ENCODE results near the gene ADD1. TPM values are rescaled to one million over a fixed set of nuclear protein-coding genes. Genes with fewer than 3 reads are reported as not detected.

Gene ADD1
- polyA plus RNA-seq, 3 donors = 76.1 to 122 (median 103) TPM

DNA sequence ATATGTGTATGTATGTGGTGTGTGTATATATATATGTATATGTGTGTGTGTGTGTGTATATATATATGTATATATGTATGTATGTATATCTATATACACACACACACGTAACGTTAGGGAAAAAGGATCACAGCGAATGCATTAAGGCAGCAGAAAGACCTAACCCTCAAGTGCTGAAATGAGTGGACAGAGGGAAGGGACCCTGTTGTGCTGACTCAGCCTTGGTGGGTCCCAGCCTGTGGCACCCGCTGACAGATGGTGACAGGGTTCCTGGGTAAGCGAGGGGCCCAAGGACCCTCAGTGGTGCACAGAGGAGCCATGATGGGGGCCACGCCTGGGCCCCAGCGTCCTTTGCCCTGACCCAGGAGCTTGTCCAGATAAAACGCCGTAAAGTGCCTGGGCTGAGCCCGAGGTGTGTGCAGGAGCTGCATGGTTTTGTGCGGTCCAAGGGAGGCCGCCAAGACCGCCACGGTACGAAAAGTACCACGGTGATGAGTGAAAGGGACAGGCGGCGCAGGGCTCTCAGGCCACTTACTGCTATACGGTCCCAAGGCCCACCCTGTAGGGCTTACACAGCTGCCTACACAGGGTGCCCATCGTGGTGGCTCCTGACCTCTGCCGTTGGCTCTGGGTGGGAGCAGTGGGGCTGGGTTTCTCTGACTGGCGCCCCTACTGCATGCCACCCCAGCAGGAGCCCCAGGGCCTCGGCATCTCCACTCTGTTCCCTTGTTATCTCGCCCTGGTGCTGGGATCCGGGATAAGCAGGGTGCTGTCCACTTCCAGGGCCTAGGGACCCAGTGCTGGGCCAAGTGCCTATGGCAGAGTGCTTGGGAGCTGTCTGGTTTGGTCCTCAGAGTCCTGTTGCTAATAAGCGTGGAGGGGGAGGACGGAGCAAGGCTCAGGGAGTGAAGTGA lies 40.8 kb upstream of the ADD1 start:
- Mint-ChIP-seq H3K27me3 (ENCODE audit: low read depth in 3 of 3) (peaks cover 0 to 2% (median 2%) of the 10 kb centered on the region in 3 donors), H3K4me3 (peak overlapping the region in 1 of 2 donors; percentile 39), H3K4me1 (peaks cover 76% of the 10 kb centered on the region), H3K9me3 (no peaks in the 10 kb centered on the region), H3K36me3 (peaks cover 43 to 70% of the 10 kb centered on the region in 2 donors), H3K27ac (peak overlapping the region; percentile 90 to 98 (median 93))
- Histone ChIP-seq H3K36me3 (replicated peaks in 1 of 2; ENCODE audit: control insufficient read depth in 1 of 2, insufficient read depth in 2 of 2, low read length in 2 of 2) (peaks cover 46% of the 10 kb centered on the region in 2 donors), H3K4me3 (replicated peaks in 1 of 3; ENCODE audit: low read depth in 2 of 3, low read length in 3 of 3) (peak overlapping the region in 1 of 3 experiments; percentile 44), H2AFZ (ENCODE audit: insufficient read depth, low read depth, low read length, poor library complexity, severe bottlenecking) (no peak overlapping the region), H3K79me2 (ENCODE audit: insufficient read depth, low read length) (peaks cover 100% of the 10 kb centered on the region), H3K27me3 (ENCODE audit: control insufficient read depth in 2 of 2, insufficient read depth in 2 of 2, low read length in 2 of 2) (no peaks in the 10 kb centered on the region), H3K9ac (ENCODE audit: insufficient read depth, low read length, poor library complexity, severe bottlenecking) (peak overlapping the region; percentile 69), H3K9me3 (replicated peaks in 1 of 2; ENCODE audit: control insufficient read depth in 1 of 2, insufficient read depth in 1 of 2, low read length in 2 of 2) (no peaks in the 10 kb centered on the region), H3K4me2 (replicated peaks; ENCODE audit: extremely low read depth, low read length, poor library complexity, severe bottlenecking) (peak overlapping the region; percentile 65), H3K27ac (ENCODE audit: low read depth in 1 of 2, low read length in 2 of 2) (peak overlapping the region; percentile 74 to 97), H4K20me1 (ENCODE audit: insufficient read depth, low read length) (peaks cover 92% of the 10 kb centered on the region), H3K4me1 (ENCODE audit: control insufficient read depth in 1 of 2, insufficient read depth in 2 of 2, low read length in 2 of 2) (peaks cover 93 to 100% of the 10 kb centered on the region in 2 donors)
- TF ChIP-seq, protein P1, sequence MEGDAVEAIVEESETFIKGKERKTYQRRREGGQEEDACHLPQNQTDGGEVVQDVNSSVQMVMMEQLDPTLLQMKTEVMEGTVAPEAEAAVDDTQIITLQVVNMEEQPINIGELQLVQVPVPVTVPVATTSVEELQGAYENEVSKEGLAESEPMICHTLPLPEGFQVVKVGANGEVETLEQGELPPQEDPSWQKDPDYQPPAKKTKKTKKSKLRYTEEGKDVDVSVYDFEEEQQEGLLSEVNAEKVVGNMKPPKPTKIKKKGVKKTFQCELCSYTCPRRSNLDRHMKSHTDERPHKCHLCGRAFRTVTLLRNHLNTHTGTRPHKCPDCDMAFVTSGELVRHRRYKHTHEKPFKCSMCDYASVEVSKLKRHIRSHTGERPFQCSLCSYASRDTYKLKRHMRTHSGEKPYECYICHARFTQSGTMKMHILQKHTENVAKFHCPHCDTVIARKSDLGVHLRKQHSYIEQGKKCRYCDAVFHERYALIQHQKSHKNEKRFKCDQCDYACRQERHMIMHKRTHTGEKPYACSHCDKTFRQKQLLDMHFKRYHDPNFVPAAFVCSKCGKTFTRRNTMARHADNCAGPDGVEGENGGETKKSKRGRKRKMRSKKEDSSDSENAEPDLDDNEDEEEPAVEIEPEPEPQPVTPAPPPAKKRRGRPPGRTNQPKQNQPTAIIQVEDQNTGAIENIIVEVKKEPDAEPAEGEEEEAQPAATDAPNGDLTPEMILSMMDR (IDR thresholded peaks at IDR 0.05) = no peak
- intact Hi-C loops (cut with micrococcal nuclease) = no loop called here
- 93% methylated on average over 23 of the region's 27 CpGs for WGBS (ENCODE audit: insufficient coverage)
- no peak for DNase-seq

- WGBS (ENCODE audit: insufficient coverage) = 65% methylated on average over 19 of the region's 20 CpGs
- peak overlapping the region in 1 of 3 experiments; percentile 44 for H3K4me3 ChIP-seq (replicated peaks in 1 of 3; ENCODE audit: low read depth in 2 of 3, low read length in 3 of 3)
- H3K9me3 Mint-ChIP-seq = no peaks in the 10 kb centered on the region
- TF ChIP-seq, protein P1 (IDR thresholded peaks at IDR 0.05) = peak; percentile 45
- H3K4me1 ChIP-seq (ENCODE audit: control insufficient read depth in 1 of 2, insufficient read depth in 2 of 2, low read length in 2 of 2) = peaks cover 90 to 98% of the 10 kb centered on the region in 2 donors
- H3K9me3 ChIP-seq (replicated peaks in 1 of 2; ENCODE audit: control insufficient read depth in 1 of 2, insufficient read depth in 1 of 2, low read length in 2 of 2) = no peaks in the 10 kb centered on the region
- H3K36me3 Mint-ChIP-seq = peaks cover 43 to 72% of the 10 kb centered on the region in 2 donors
- peak overlapping the region; percentile 69 for H3K9ac ChIP-seq (ENCODE audit: insufficient read depth, low read length, poor library complexity, severe bottlenecking)
- peaks cover 47 to 53% of the 10 kb centered on the region in 2 donors for H3K36me3 ChIP-seq (replicated peaks in 1 of 2; ENCODE audit: control insufficient read depth in 1 of 2, insufficient read depth in 2 of 2, low read length in 2 of 2)
- H3K27me3 ChIP-seq (ENCODE audit: control insufficient read depth in 2 of 2, insufficient read depth in 2 of 2, low read length in 2 of 2) = no peaks in the 10 kb centered on the region
- peaks cover 89% of the 10 kb centered on the region for H4K20me1 ChIP-seq (ENCODE audit: insufficient read depth, low read length)
- peak overlapping the region; percentile 74 to 97 for H3K27ac ChIP-seq (ENCODE audit: low read depth in 1 of 2, low read length in 2 of 2)
- peaks cover 73% of the 10 kb centered on the region for H3K4me1 Mint-ChIP-seq
- H3K4me2 ChIP-seq (replicated peaks; ENCODE audit: extremely low read depth, low read length, poor library complexity, severe bottlenecking) = peak overlapping the region; percentile 65
- intact Hi-C loops (cut with micrococcal nuclease) = no loop called here
- H3K27ac Mint-ChIP-seq = peak overlapping the region; percentile 90 to 98 (median 93)
- peaks cover 98% of the 10 kb centered on the region for H3K79me2 ChIP-seq (ENCODE audit: insufficient read depth, low read length)
- no peak overlapping the region for H2AFZ ChIP-seq (ENCODE audit: insufficient read depth, low read depth, low read length, poor library complexity, severe bottlenecking)
- H3K27me3 Mint-ChIP-seq (ENCODE audit: low read depth in 3 of 3) = peaks cover 0 to 2% (median 2%) of the 10 kb centered on the region in 3 donors
- DNase-seq = peak; percentile 96 to 99 (median 98)
- peak overlapping the region; percentile 35 to 55 for H3K4me3 Mint-ChIP-seq
Observed at GRCh38 chr4:2803624-2804448, 39.8 kb upstream of the ADD1 start.
